NB4 (cell line): ENCODE data around the gene TEPSIN.

Source experiments
- MAX ChIP-seq: IDR thresholded peaks from 2 replicates; pipeline ENCODE4 v1.6.1; 2011; ENCODE audit warnings: low read depth, low read length
- MYC ChIP-seq: IDR thresholded peaks from 2 replicates; pipeline ENCODE4 v1.6.1; 2011; ENCODE audit warnings: low read depth, low read length
- POLR2A ChIP-seq: IDR thresholded peaks from 2 replicates; pipeline ENCODE4 v1.6.1; 2011; ENCODE audit warnings: mild to moderate bottlenecking; ENCODE audit not compliant: insufficient read length; ENCODE audit errors: extremely low read depth
- TF ChIP-seq, protein P1 (sequence below): IDR thresholded peaks from one replicate; pipeline ENCODE4 v1.5.1; 2012; ENCODE audit warnings: low read depth, low read length

- TF ChIP-seq, protein P1, sequence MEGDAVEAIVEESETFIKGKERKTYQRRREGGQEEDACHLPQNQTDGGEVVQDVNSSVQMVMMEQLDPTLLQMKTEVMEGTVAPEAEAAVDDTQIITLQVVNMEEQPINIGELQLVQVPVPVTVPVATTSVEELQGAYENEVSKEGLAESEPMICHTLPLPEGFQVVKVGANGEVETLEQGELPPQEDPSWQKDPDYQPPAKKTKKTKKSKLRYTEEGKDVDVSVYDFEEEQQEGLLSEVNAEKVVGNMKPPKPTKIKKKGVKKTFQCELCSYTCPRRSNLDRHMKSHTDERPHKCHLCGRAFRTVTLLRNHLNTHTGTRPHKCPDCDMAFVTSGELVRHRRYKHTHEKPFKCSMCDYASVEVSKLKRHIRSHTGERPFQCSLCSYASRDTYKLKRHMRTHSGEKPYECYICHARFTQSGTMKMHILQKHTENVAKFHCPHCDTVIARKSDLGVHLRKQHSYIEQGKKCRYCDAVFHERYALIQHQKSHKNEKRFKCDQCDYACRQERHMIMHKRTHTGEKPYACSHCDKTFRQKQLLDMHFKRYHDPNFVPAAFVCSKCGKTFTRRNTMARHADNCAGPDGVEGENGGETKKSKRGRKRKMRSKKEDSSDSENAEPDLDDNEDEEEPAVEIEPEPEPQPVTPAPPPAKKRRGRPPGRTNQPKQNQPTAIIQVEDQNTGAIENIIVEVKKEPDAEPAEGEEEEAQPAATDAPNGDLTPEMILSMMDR: no peak
- TF ChIP-seq MYC (no peak), POLR2A (no peak), MAX (no peak)
These were observed 21.8 kb upstream of the TEPSIN start for GRCh38 chr17:81260641-81261040.
